Raji (cell line): ENCODE measurements around the gene LTBP2.

Source experiments
- POLR2A ChIP-seq: IDR thresholded peaks from 2 replicates; pipeline ENCODE4 v1.6.1; 2011; ENCODE audit warnings: low read depth, low read length, control low read depth; ENCODE audit not compliant: insufficient read depth

The LTBP2 gene

GRCh38 chr14:74511966-74512830 lies 99.8 kb downstream of the LTBP2 start:
- TF ChIP-seq POLR2A: no peak

- TF ChIP-seq POLR2A: no peak
Observed at GRCh38 chr14:74510959-74511409, 101.1 kb downstream of the LTBP2 start.

GRCh38 chr14:74510223-74510931 lies 101.7 kb downstream of the LTBP2 start:
- no peak for TF ChIP-seq POLR2A

- TF ChIP-seq POLR2A: no peak
Observed at GRCh38 chr14:74509587-74510222, 102.3 kb downstream of the LTBP2 start.

GRCh38 chr14:74508844-74509428 lies 103.1 kb downstream of the LTBP2 start:
- TF ChIP-seq POLR2A: no peak

GRCh38 chr14:74508292-74508731 lies 103.7 kb downstream of the LTBP2 start:
- no peak for TF ChIP-seq POLR2A

- TF ChIP-seq POLR2A: no peak
Observed at GRCh38 chr14:74507840-74508239, 104.2 kb downstream of the LTBP2 start.

- TF ChIP-seq POLR2A: no peak
Observed at GRCh38 chr14:74507085-74507484, 105.0 kb downstream of the LTBP2 start.

GRCh38 chr14:74506411-74506851 lies 105.6 kb downstream of the LTBP2 start:
- TF ChIP-seq POLR2A: no peak

GRCh38 chr14:74505831-74506230 lies 106.2 kb downstream of the LTBP2 start:
- TF ChIP-seq POLR2A: no peak

GRCh38 chr14:74504874-74505720 lies 106.9 kb downstream of the LTBP2 start:
- no peak for TF ChIP-seq POLR2A

GRCh38 chr14:74504412-74504811 lies 107.6 kb downstream of the LTBP2 start:
- no peak for TF ChIP-seq POLR2A

- TF ChIP-seq POLR2A: no peak
Observed at GRCh38 chr14:74503938-74504335, 108.1 kb downstream of the LTBP2 start.

- TF ChIP-seq POLR2A: no peak
Observed at GRCh38 chr14:74503291-74503937, 108.6 kb downstream of the LTBP2 start.
